Right hindlimb (tissue), 1 donor: ENCODE measurements around the gene IGFBP5.

Experiments
- DNase-seq: peaks from one replicate; pipeline ENCODE4 v3.0.0-alpha.2; 2018

IGFBP5 gene

GRCh38 chr2:216695401-216695821 is at the start of gene IGFBP5:
IGFBP5 (minus strand) TSS chr2:216695549; CDS start chr2:216694775, 774 bp downstream.
- peak; percentile 95 for DNase-seq

- no peak for DNase-seq
Observed at GRCh38 chr2:216743781-216744180, 48.4 kb upstream of the IGFBP5 start.

GRCh38 chr2:216742411-216742810 is 47.1 kb upstream of the IGFBP5 start:
- no peak for DNase-seq

GRCh38 chr2:216741223-216741593 is 45.9 kb upstream of the IGFBP5 start:
- DNase-seq: no peak

GRCh38 chr2:216740557-216741222 is 45.3 kb upstream of the IGFBP5 start:
- DNase-seq: no peak

- DNase-seq: peak; percentile 35
Observed at GRCh38 chr2:216739035-216739434, 43.7 kb upstream of the IGFBP5 start.

- DNase-seq: no peak
Observed at GRCh38 chr2:216737676-216738075, 42.3 kb upstream of the IGFBP5 start.

GRCh38 chr2:216736326-216736725 is 41.0 kb upstream of the IGFBP5 start:
- no peak for DNase-seq

GRCh38 chr2:216735668-216736067 is 40.3 kb upstream of the IGFBP5 start:
- no peak for DNase-seq

- no peak for DNase-seq
Observed at GRCh38 chr2:216735086-216735485, 39.7 kb upstream of the IGFBP5 start.

- no peak for DNase-seq
Observed at GRCh38 chr2:216733046-216733445, 37.7 kb upstream of the IGFBP5 start.

- DNase-seq: no peak
Observed at GRCh38 chr2:216732334-216732733, 37.0 kb upstream of the IGFBP5 start.

- DNase-seq: no peak
Observed at GRCh38 chr2:216731465-216731864, 36.1 kb upstream of the IGFBP5 start.

- DNase-seq: no peak
Observed at GRCh38 chr2:216730871-216731270, 35.5 kb upstream of the IGFBP5 start.

- DNase-seq: no peak
Observed at GRCh38 chr2:216727346-216728122, 32.2 kb upstream of the IGFBP5 start.

- DNase-seq: no peak
Observed at GRCh38 chr2:216724190-216724589, 28.8 kb upstream of the IGFBP5 start.

GRCh38 chr2:216721141-216721540 is 25.8 kb upstream of the IGFBP5 start:
- no peak for DNase-seq

- no peak for DNase-seq
Observed at GRCh38 chr2:216720722-216721121, 25.4 kb upstream of the IGFBP5 start.

- DNase-seq: no peak
Observed at GRCh38 chr2:216717907-216718615, 22.7 kb upstream of the IGFBP5 start.

- DNase-seq: no peak
Observed at GRCh38 chr2:216717491-216717901, 22.1 kb upstream of the IGFBP5 start.

GRCh38 chr2:216716109-216716508 is 20.8 kb upstream of the IGFBP5 start:
- DNase-seq: no peak

GRCh38 chr2:216715402-216715974 is 20.1 kb upstream of the IGFBP5 start:
- DNase-seq: no peak

- DNase-seq: no peak
Observed at GRCh38 chr2:216714376-216714775, 19.0 kb upstream of the IGFBP5 start.
